Erythroblast (primary cell): Measurements from ENCODE around the gene DCHS1.

Experiments used
- GATA1 ChIP-seq: IDR thresholded peaks from 2 replicates; pipeline ENCODE4 v1.6.1; 2011; ENCODE audit warnings: low read depth, mild to moderate bottlenecking, control low read depth, low read length, moderate library complexity
- POLR2A ChIP-seq: IDR thresholded peaks from 2 replicates; pipeline ENCODE4 v1.6.1; 2011; ENCODE audit warnings: mild to moderate bottlenecking, low read length

GRCh38 chr11:6611963-6612212 lies 43.7 kb downstream of the DCHS1 start:
- TF ChIP-seq POLR2A = no peak
- TF ChIP-seq GATA1 = no peak
